MM.1S (cell line): Measurements from ENCODE around the gene ABCB8.

Experiments used
- DNase-seq: peaks from one replicate; pipeline ENCODE4 v3.0.0-alpha.2; 2015
- H2AFZ ChIP-seq: fragments of 300-600 bp; sonication (generic); 2 replicates; pipeline ENCODE4 v1.6.0; 2016; ENCODE audit warnings: antibody characterized with exemption, low read length
- H3F3A ChIP-seq: fragments of 300-600 bp; sonication (generic); 2 replicates; pipeline ENCODE4 v1.6.1; 2016; ENCODE audit warnings: mild to moderate bottlenecking, antibody characterized with exemption, low read length, moderate library complexity, mixed read lengths; ENCODE audit not compliant: insufficient read depth
- H3K27ac ChIP-seq: fragments of 300-600 bp; sonication (generic); 2 replicates; pipeline ENCODE4 v1.5.1; 2016; ENCODE audit warnings: mild to moderate bottlenecking, low read length
- H3K27me3 ChIP-seq: fragments of 300-600 bp; sonication (generic); replicated peaks from 2 replicates; pipeline ENCODE4 v1.6.0; 2016; ENCODE audit warnings: low read length; ENCODE audit not compliant: insufficient read depth
- H3K36me3 ChIP-seq: fragments of 300-600 bp; sonication (generic); replicated peaks from 2 replicates; pipeline ENCODE4 v1.6.1; 2016; ENCODE audit warnings: mild to moderate bottlenecking, low read length, mixed read lengths; ENCODE audit not compliant: insufficient read depth
- H3K4me1 ChIP-seq: fragments of 300-600 bp; sonication (generic); 2 replicates; pipeline ENCODE4 v1.6.1; 2016; ENCODE audit warnings: low read length, mixed read lengths
- H3K4me2 ChIP-seq: fragments of 300-600 bp; sonication (generic); 2 replicates; pipeline ENCODE4 v1.6.0; 2016; ENCODE audit warnings: low read depth, low read length
- H3K4me3 ChIP-seq: fragments of 300-600 bp; sonication (generic); 2 replicates; pipeline ENCODE4 v1.5.1; 2016; ENCODE audit warnings: low read length, mixed read lengths
- H3K79me2 ChIP-seq: fragments of 300-600 bp; sonication (generic); 2 replicates; pipeline ENCODE4 v1.6.1; 2016; ENCODE audit warnings: mixed run types, low read length, mixed read lengths
- H3K9ac ChIP-seq: fragments of 300-600 bp; sonication (generic); 2 replicates; pipeline ENCODE4 v1.6.1; 2016; ENCODE audit warnings: low read length, mixed read lengths
- H3K9me2 ChIP-seq: fragments of 300-600 bp; sonication (generic); replicated peaks from 2 replicates; pipeline ENCODE4 v1.6.1; 2016; ENCODE audit warnings: mild to moderate bottlenecking, low read length, mixed read lengths; ENCODE audit not compliant: insufficient read depth
- H3K9me3 ChIP-seq: fragments of 300-600 bp; sonication (generic); replicated peaks from 2 replicates; pipeline ENCODE4 v1.6.1; 2016; ENCODE audit warnings: mild to moderate bottlenecking, low read length, mixed read lengths; ENCODE audit not compliant: insufficient read depth
- H4K20me1 ChIP-seq: fragments of 300-600 bp; sonication (generic); 2 replicates; pipeline ENCODE4 v1.6.1; 2016; ENCODE audit warnings: mild to moderate bottlenecking, low read length, moderate library complexity, mixed read lengths; ENCODE audit not compliant: insufficient read depth
- CTCF ChIP-seq: fragments of 300-600 bp; sonication (generic); IDR thresholded peaks from 2 replicates; pipeline ENCODE4 v1.5.1; 2016; ENCODE audit warnings: antibody characterized with exemption, low read length, mixed read lengths
- EZH2 ChIP-seq: fragments of 300-600 bp; sonication (generic); optimal IDR thresholded peaks from 2 replicates; pipeline ENCODE3; 2017; ENCODE audit warnings: low read depth, mild to moderate bottlenecking, antibody characterized with exemption, low read length, mixed read lengths
- EZH2phosphoT487 ChIP-seq: fragments of 300-600 bp; sonication (generic); IDR thresholded peaks from 2 replicates; pipeline ENCODE4 v1.6.1; 2018; ENCODE audit warnings: antibody characterized with exemption, low read length

The ABCB8 gene

GRCh38 chr7:150990416-150991186, 37.6 kb upstream of the ABCB8 start, which contains the start of gene NOS3:
Gene NOS3, plus strand, starts transcription at chr7:150991017. Its CDS starts 2,787 bp downstream, at chr7:150993804.
- Histone ChIP-seq H3K4me2 (no peak within 1 kb of the TSS), H3K36me3 (no peaks in the 10 kb centered on the region), H3K27me3 (peaks cover 40% of the 10 kb centered on the region), H3K4me1 (no peaks in the 10 kb centered on the region), H4K20me1 (no peaks in the 10 kb centered on the region; the same call in 1 of the 2 replicates), H2AFZ (no peak within 1 kb of the TSS), H3K9ac (no peak within 1 kb of the TSS), H3K9me2 (no peaks in the 10 kb centered on the region), H3F3A (no peaks in the 10 kb centered on the region), H3K27ac (no peak within 1 kb of the TSS), H3K9me3 (no peaks in the 10 kb centered on the region), H3K4me3 (no peak within 1 kb of the TSS), H3K79me2 (no peaks in the 10 kb centered on the region)
- no peak for TF ChIP-seq EZH2
- no peak for TF ChIP-seq CTCF
- TF ChIP-seq EZH2phosphoT487, result no peak
- no peak for DNase-seq

- DNase-seq, result no peak
- H4K20me1 ChIP-seq, result no peaks in the 10 kb centered on the region; the same call in 1 of the 2 replicates
- no peak overlapping the region for H3K4me2 ChIP-seq
- H3K9me3 ChIP-seq, result no peaks in the 10 kb centered on the region
- H3K27ac ChIP-seq, result no peak overlapping the region
- H3K79me2 ChIP-seq, result no peaks in the 10 kb centered on the region
- no peaks in the 10 kb centered on the region for H3F3A ChIP-seq
- H3K9me2 ChIP-seq, result no peaks in the 10 kb centered on the region
- peaks cover 35% of the 10 kb centered on the region for H3K27me3 ChIP-seq
- TF ChIP-seq EZH2 (no peak), EZH2phosphoT487 (no peak), CTCF (no peak)
- H3K36me3 ChIP-seq, result no peaks in the 10 kb centered on the region
- H3K4me1 ChIP-seq, result no peaks in the 10 kb centered on the region
- H3K9ac ChIP-seq, result no peak overlapping the region
- H2AFZ ChIP-seq, result no peak overlapping the region
- no peak overlapping the region for H3K4me3 ChIP-seq
These were observed 36.1 kb upstream of the ABCB8 start for GRCh38 chr7:150992051-150992640.

- Histone ChIP-seq H4K20me1 (no peaks in the 10 kb centered on the region; the same call in 1 of the 2 replicates), H3K27ac (no peak overlapping the region), H3K9me2 (no peaks in the 10 kb centered on the region), H3K79me2 (no peaks in the 10 kb centered on the region), H3K4me1 (no peaks in the 10 kb centered on the region), H3F3A (no peaks in the 10 kb centered on the region), H3K9me3 (no peaks in the 10 kb centered on the region), H3K4me3 (no peak overlapping the region), H3K27me3 (peaks cover 33% of the 10 kb centered on the region), H2AFZ (no peak overlapping the region), H3K9ac (no peak overlapping the region), H3K36me3 (no peaks in the 10 kb centered on the region), H3K4me2 (no peak overlapping the region)
- no peak for DNase-seq
- no peak for TF ChIP-seq EZH2
These were observed 35.4 kb upstream of the ABCB8 start for GRCh38 chr7:150992833-150993302.

- Histone ChIP-seq H4K20me1 (no peaks in the 10 kb centered on the region), H3K4me2 (no peak overlapping the region), H3K9me3 (no peaks in the 10 kb centered on the region), H3K9ac (no peak overlapping the region), H3K9me2 (no peaks in the 10 kb centered on the region), H2AFZ (no peak overlapping the region), H3F3A (no peaks in the 10 kb centered on the region), H3K4me3 (no peak overlapping the region), H3K27me3 (peaks cover 34% of the 10 kb centered on the region), H3K36me3 (no peaks in the 10 kb centered on the region), H3K79me2 (no peaks in the 10 kb centered on the region), H3K4me1 (no peaks in the 10 kb centered on the region), H3K27ac (no peak overlapping the region)
- no peak for DNase-seq
- TF ChIP-seq EZH2phosphoT487, result no peak
- TF ChIP-seq EZH2, result no peak
- TF ChIP-seq CTCF, result no peak
These were observed 34.7 kb upstream of the ABCB8 start for GRCh38 chr7:150993511-150993910.
